Epithelial cell of esophagus (primary cell): Measurements from ENCODE around the gene RPS15.

Experiments
- DNase-seq: peaks from one replicate; pipeline ENCODE4 v3.0.0; 2010; ENCODE audit warnings: low read depth
- H3K4me3 ChIP-seq: 2 replicates; pipeline ENCODE4 v1.5.1; 2011; ENCODE audit warnings: mild to moderate bottlenecking, low read length, control low read depth
- TF ChIP-seq, protein P1 (sequence below): IDR thresholded peaks from 2 replicates; pipeline ENCODE4 v1.5.1; 2011; ENCODE audit warnings: low read depth, mild to moderate bottlenecking, low read length, control low read depth, inconsistent platforms; ENCODE audit not compliant: insufficient read depth; ENCODE audit errors: missing control alignments

Gene RPS15

DNA sequence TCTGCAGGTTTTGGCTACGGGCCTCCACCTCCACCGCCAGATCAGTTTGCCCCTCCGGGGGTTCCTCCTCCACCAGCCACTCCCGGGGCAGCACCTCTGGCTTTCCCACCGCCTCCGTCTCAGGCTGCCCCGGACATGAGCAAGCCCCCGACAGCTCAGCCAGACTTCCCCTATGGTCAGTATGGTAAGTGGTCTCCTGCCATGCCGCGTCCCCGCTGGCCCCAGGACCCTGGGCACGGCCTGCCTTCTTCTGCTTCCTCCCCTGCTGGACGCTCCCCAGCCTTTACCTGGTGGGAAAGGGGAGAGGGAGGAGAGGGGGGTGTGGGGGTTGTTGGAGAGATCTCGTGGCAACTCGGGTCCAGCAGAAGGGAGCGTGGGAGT, 5.7 kb upstream of the RPS15 start:
- H3K4me3 ChIP-seq = no peak overlapping the region
- DNase-seq = no peak
- TF ChIP-seq, protein P1, sequence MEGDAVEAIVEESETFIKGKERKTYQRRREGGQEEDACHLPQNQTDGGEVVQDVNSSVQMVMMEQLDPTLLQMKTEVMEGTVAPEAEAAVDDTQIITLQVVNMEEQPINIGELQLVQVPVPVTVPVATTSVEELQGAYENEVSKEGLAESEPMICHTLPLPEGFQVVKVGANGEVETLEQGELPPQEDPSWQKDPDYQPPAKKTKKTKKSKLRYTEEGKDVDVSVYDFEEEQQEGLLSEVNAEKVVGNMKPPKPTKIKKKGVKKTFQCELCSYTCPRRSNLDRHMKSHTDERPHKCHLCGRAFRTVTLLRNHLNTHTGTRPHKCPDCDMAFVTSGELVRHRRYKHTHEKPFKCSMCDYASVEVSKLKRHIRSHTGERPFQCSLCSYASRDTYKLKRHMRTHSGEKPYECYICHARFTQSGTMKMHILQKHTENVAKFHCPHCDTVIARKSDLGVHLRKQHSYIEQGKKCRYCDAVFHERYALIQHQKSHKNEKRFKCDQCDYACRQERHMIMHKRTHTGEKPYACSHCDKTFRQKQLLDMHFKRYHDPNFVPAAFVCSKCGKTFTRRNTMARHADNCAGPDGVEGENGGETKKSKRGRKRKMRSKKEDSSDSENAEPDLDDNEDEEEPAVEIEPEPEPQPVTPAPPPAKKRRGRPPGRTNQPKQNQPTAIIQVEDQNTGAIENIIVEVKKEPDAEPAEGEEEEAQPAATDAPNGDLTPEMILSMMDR = no peak

DNA sequence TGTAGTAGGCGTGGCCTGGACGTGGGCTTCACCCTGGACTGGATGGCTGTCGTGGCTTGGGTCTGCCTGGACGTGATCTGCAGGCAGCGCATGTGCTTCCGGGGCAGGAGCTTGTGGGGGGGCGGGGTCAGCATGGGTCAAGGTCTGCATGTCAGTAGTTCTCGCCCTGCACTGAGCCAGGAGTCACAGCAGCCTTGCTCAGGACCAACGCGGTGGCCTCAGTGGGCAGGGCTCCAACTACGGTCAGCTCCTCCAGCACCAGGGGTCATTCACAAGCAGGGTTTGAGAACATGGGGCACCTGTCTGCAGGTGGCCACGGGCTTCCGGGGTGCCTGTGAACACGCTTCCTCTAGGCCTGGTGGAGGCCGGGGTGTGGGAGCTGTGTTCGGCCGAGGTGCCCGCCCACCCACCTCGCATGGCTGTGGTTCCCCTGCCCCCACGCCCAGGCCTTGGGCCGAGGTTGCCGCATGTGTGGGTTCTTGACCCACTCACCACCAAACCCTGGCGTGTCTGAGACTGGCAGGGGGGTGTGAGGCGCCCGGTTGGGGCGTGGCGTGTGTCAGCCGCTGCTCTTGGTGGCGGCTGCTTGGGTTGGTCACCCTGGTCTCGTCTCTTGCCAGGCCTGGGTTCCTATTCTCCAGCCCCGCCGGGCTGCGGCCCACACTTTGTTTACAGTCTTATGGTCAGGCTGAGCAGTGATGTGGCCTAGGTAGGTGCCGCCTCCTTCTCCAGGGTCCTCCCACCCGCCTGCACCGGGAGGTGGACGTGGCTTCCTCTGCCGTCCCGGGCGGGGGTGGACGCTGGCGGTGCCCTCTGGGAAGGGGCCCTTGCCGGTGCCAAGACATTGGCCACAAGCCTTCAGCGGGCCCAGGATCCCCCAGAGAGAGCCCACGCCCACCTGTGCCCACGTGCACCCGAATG, 4.8 kb upstream of the RPS15 start:
- TF ChIP-seq, protein P1 = no peak
- no peak for DNase-seq
- no peak overlapping the region for H3K4me3 ChIP-seq

DNA sequence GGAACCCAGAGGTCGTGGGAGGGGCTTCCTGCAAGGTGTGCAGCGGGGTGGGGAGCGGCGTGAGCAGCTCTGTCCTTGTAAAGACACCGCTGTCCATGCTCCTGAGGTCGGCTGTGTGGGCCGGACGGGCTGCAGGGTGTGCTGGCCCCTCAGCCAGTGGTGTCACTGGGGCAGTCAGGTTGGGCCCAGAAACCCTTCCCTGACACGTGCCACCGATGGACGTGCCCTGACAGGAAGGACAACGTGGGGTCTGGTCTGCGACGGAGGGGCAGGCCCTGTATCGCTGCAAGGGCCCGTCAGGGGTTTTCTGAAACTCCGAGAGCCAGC, 4.2 kb upstream of the RPS15 start:
- no peak overlapping the region for H3K4me3 ChIP-seq
- no peak for DNase-seq
- TF ChIP-seq, protein P1 = no peak

DNA sequence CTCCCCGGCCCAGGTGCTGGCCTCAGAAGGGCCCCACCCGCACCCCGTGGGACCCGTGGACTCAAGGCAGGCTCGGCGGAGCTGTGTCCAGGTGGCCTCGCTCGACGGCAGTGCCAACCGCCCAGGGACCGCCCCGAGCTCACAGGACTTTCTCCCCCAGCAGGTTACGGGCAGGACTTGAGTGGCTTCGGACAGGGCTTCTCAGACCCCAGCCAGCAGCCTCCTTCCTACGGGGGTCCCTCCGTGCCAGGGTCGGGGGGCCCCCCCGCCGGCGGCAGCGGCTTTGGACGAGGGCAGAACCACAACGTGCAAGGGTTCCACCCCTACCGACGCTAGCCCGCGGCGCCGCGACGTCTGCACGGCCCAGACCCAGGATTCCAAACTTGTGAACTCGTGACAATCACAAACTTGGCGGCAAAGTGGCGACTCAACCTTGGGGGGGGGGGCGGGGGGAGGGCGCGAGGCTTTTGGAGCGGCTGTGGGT, 3.6 kb upstream of the RPS15 start:
- H3K4me3 ChIP-seq = no peak overlapping the region
- DNase-seq = no peak
- TF ChIP-seq, protein P1 = no peak

DNA sequence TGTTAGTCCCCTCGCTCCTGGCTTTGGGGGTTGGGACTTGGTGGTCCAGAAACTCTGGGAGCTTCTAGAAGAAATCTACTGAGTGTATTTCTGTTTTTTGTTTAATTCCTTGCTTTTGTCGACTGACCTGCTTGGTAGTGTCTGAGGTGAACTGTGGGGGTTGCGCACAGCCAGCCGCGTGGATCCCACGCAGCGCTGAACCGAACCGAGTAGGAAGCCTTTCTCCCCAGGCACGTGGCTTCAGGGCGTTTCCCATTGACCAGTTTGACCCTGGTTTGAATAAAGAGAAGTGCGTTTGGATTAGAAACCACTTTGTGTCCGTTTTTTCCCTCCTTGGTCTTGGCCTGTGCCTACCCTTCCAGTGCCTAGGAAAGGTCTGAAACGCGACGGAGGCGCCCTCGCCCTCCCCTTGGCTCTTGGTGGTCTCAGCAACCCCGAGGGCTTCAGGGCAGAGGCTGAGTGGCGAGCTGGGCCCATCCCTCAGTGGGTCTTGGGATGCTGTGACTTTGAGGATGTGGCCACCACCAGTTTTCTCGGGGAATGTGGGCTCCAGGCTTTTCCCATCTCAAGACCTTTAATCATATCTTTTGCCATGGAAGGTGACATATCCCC, 2.7 kb upstream of the RPS15 start:
- TF ChIP-seq, protein P1 = no peak
- DNase-seq = no peak
- H3K4me3 ChIP-seq = no peak overlapping the region

DNA sequence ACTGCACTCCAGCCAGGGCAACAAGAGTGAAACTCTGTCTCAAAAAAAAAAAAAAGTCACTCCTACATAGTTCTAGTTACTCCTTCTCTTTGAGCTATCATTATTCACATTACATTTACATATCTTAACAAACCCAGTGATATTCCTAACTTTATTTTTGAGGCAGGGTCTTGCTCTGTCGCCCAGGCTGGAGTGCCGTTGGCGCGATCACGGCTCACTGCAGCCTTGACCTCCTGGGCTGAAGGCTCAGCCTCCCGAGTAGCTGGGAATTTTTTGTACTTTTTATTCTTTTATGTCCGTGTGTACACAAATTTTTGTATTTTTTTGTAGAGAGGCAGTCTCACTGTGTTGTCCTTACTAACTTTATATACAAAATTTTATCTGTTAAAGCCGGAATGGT, 587 bp upstream of the RPS15 start:
- TF ChIP-seq, protein P1 = no peak
- DNase-seq = no peak
- H3K4me3 ChIP-seq = no peak overlapping the region
